Uterus (tissue), 2 donors: ENCODE data around the gene GSG1L2.

Experiments used
- POLR2A ChIP-seq, 2 donors: fragments of 450-650 bp; IDR thresholded peaks; one replicate each; pipeline ENCODE4 v1.6.1; 2016; ENCODE audit warnings: antibody characterized with exemption in 2 of 2, mild to moderate bottlenecking in 1 of 2, moderate library complexity in 1 of 2
- TF ChIP-seq, protein P1 (sequence below), 4 experiments: fragments of 200-600 bp in 2 of 4; fragments of 450-650 bp in 2 of 4; sonication (generic) in 2 of 4; IDR thresholded peaks; one replicate each; pipeline ENCODE4 v1.5.1; 2016 to 2019; ENCODE audit warnings: antibody characterized with exemption in 4 of 4, mild to moderate bottlenecking in 2 of 4, moderate library complexity in 1 of 4

- TF ChIP-seq, protein P1, sequence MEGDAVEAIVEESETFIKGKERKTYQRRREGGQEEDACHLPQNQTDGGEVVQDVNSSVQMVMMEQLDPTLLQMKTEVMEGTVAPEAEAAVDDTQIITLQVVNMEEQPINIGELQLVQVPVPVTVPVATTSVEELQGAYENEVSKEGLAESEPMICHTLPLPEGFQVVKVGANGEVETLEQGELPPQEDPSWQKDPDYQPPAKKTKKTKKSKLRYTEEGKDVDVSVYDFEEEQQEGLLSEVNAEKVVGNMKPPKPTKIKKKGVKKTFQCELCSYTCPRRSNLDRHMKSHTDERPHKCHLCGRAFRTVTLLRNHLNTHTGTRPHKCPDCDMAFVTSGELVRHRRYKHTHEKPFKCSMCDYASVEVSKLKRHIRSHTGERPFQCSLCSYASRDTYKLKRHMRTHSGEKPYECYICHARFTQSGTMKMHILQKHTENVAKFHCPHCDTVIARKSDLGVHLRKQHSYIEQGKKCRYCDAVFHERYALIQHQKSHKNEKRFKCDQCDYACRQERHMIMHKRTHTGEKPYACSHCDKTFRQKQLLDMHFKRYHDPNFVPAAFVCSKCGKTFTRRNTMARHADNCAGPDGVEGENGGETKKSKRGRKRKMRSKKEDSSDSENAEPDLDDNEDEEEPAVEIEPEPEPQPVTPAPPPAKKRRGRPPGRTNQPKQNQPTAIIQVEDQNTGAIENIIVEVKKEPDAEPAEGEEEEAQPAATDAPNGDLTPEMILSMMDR (IDR thresholded peaks at IDR 0.05): no peak
- no peak for TF ChIP-seq POLR2A (IDR thresholded peaks at IDR 0.05)
Measured at GRCh38 chr17:9811537-9811936, 10.3 kb downstream of the GSG1L2 start.
